OCI-LY3 (cell line): ENCODE measurements around the gene MMADHC.

Experiments used
- H2AFZ ChIP-seq: fragments of 200-600, 300-600 bp; shearing (Covaris generic); 2 replicates; pipeline ENCODE4 v1.6.0; 2014; ENCODE audit warnings: antibody characterized with exemption, low read depth, low read length
- H3K27ac ChIP-seq: fragments of 200-600, 300-600 bp; sonication (generic); 2 replicates; pipeline ENCODE4 v1.5.1; 2014; ENCODE audit warnings: mild to moderate bottlenecking, low read length, moderate library complexity, mixed read lengths
- H3K27me3 ChIP-seq: fragments of 200-600, 300-600 bp; sonication (generic); 2 replicates; pipeline ENCODE4 v1.6.1; 2014; ENCODE audit warnings: low read depth, low read length, mixed read lengths
- H3K36me3 ChIP-seq: fragments of 200-600, 300-600 bp; sonication (generic); replicated peaks from 2 replicates; pipeline ENCODE3; 2014; ENCODE audit warnings: low read depth, low read length, mixed read lengths
- H3K4me1 ChIP-seq: fragments of 300-600, 200-600 bp; sonication (generic); 2 replicates; pipeline ENCODE4 v1.6.1; 2014; ENCODE audit warnings: low read length, mixed read lengths
- H3K4me2 ChIP-seq: fragments of 200-600, 300-600 bp; sonication (generic); 2 replicates; pipeline ENCODE4 v1.6.1; 2014; ENCODE audit warnings: low read length, mixed read lengths
- H3K4me3 ChIP-seq: fragments of 300-600, 200-600 bp; sonication (generic); 2 replicates; pipeline ENCODE4 v1.5.1; 2014; ENCODE audit warnings: antibody characterized with exemption, mild to moderate bottlenecking, low read length, moderate library complexity
- H3K79me2 ChIP-seq: fragments of 300-600, 200-600 bp; shearing (Covaris generic); 2 replicates; pipeline ENCODE4 v1.6.1; 2014; ENCODE audit warnings: mild to moderate bottlenecking, low read length, mixed read lengths
- H3K9ac ChIP-seq: fragments of 300-600, 200-600 bp; shearing (Covaris generic); 2 replicates; pipeline ENCODE4 v1.6.0; 2014; ENCODE audit warnings: mild to moderate bottlenecking, low read length, moderate library complexity
- H3K9me3 ChIP-seq: fragments of 200-600, 300-600 bp; shearing (Covaris generic); 2 replicates; pipeline ENCODE4 v1.6.1; 2014; ENCODE audit warnings: low read length, mixed read lengths; ENCODE audit not compliant: insufficient read depth
- H4K20me1 ChIP-seq: fragments of 200-600, 300-600 bp; sonication (generic); 2 replicates; pipeline ENCODE4 v1.6.1; 2016; ENCODE audit warnings: low read length, mixed read lengths; ENCODE audit not compliant: insufficient read depth
- CTCF ChIP-seq: fragments of 200-600, 300-600 bp; sonication (generic); IDR thresholded peaks from 2 replicates; pipeline ENCODE4 v1.5.1; 2014; ENCODE audit warnings: antibody characterized with exemption, low read length, low read depth
- EZH2phosphoT487 ChIP-seq: fragments of 200-600 bp; shearing (Covaris generic); IDR thresholded peaks from 2 replicates; pipeline ENCODE4 v1.6.1; 2018; ENCODE audit warnings: antibody characterized with exemption, mixed run types, low read depth

The MMADHC gene

GRCh38 chr2:149552226-149552625, 35.3 kb downstream of the MMADHC start:
- Histone ChIP-seq H3K9ac (no peak overlapping the region), H3K9me3 (no peaks in the 10 kb centered on the region), H2AFZ (no peak overlapping the region), H3K27me3 (peaks cover 3% of the 10 kb centered on the region; the same call in 1 of the 2 replicates), H4K20me1 (no peaks in the 10 kb centered on the region), H3K4me1 (no peaks in the 10 kb centered on the region), H3K4me2 (no peak overlapping the region), H3K79me2 (no peaks in the 10 kb centered on the region), H3K36me3 (no peaks in the 10 kb centered on the region), H3K4me3 (no peak overlapping the region), H3K27ac (no peak overlapping the region)
- no peak for TF ChIP-seq CTCF
- no peak for TF ChIP-seq EZH2phosphoT487

- Histone ChIP-seq H3K79me2 (no peaks in the 10 kb centered on the region), H3K4me1 (no peaks in the 10 kb centered on the region), H3K4me2 (no peak overlapping the region), H4K20me1 (no peaks in the 10 kb centered on the region), H3K27ac (no peak overlapping the region), H2AFZ (no peak overlapping the region), H3K27me3 (peaks cover 6% of the 10 kb centered on the region; the same call in 1 of the 2 replicates), H3K9me3 (no peaks in the 10 kb centered on the region), H3K4me3 (no peak overlapping the region), H3K36me3 (no peaks in the 10 kb centered on the region), H3K9ac (no peak overlapping the region)
- TF ChIP-seq CTCF (no peak), EZH2phosphoT487 (no peak)
Observed at GRCh38 chr2:149544692-149545091, 42.9 kb downstream of the MMADHC start.

GRCh38 chr2:149543845-149544244, 43.7 kb downstream of the MMADHC start:
- no peaks in the 10 kb centered on the region for H3K4me1 ChIP-seq
- no peak overlapping the region for H2AFZ ChIP-seq
- no peak overlapping the region for H3K4me3 ChIP-seq
- no peak overlapping the region for H3K4me2 ChIP-seq
- no peak for TF ChIP-seq CTCF
- H3K27me3 ChIP-seq, result peaks cover 10% of the 10 kb centered on the region; the same call in 1 of the 2 replicates
- H3K79me2 ChIP-seq, result no peaks in the 10 kb centered on the region
- no peak overlapping the region for H3K9ac ChIP-seq
- H3K27ac ChIP-seq, result no peak overlapping the region
- H3K36me3 ChIP-seq, result no peaks in the 10 kb centered on the region
- no peaks in the 10 kb centered on the region for H3K9me3 ChIP-seq
- no peaks in the 10 kb centered on the region for H4K20me1 ChIP-seq

GRCh38 chr2:149540138-149540537, 47.4 kb downstream of the MMADHC start:
- Histone ChIP-seq H3K4me1 (no peaks in the 10 kb centered on the region), H4K20me1 (no peaks in the 10 kb centered on the region), H3K79me2 (no peaks in the 10 kb centered on the region), H3K27me3 (peaks cover 10% of the 10 kb centered on the region; the same call in 1 of the 2 replicates), H3K4me2 (no peak overlapping the region), H3K4me3 (no peak overlapping the region), H3K36me3 (no peaks in the 10 kb centered on the region), H3K27ac (no peak overlapping the region), H2AFZ (no peak overlapping the region), H3K9ac (no peak overlapping the region), H3K9me3 (no peaks in the 10 kb centered on the region)
- no peak for TF ChIP-seq EZH2phosphoT487
- no peak for TF ChIP-seq CTCF
